Measurements from ENCODE around the gene AIF1. TPM values are rescaled to one million over a fixed set of nuclear protein-coding genes. Genes with fewer than 3 reads are reported as not detected.

Gene AIF1
- 1.4 TPM in 1 of 2 replicates, not detected in the other for total RNA-seq

GRCh38 chr6:31614684-31615578 lies at the start of gene AIF1:
TSS of gene AIF1 (plus strand) at chr6:31615234. CDS start at chr6:31615330, 96 bp downstream.

GRCh38 chr6:31572041-31572911 lies 42.8 kb upstream of the AIF1 start, which contains the start of gene LTA:
TSS of gene LTA (plus strand) at chr6:31572289. CDS start at chr6:31572743, 454 bp downstream.

GRCh38 chr6:31575335-31575901 lies 39.6 kb upstream of the AIF1 start, which contains the start of gene TNF:
TSS of gene TNF (plus strand) at chr6:31575565. CDS start at chr6:31575742, 177 bp downstream.

GRCh38 chr6:31582230-31582643 lies 32.8 kb upstream of the AIF1 start, which contains the start of gene LTB:
TSS of gene LTB (minus strand) at chr6:31582424. CDS start at chr6:31582417, 7 bp downstream.

GRCh38 chr6:31586008-31586407 lies 29.0 kb upstream of the AIF1 start, which contains the start of gene LST1:
TSS of gene LST1 (plus strand) at chr6:31586277. CDS start at chr6:31587300, 1,023 bp downstream.

GRCh38 chr6:31620586-31621319 lies 5.7 kb downstream of the AIF1 start, which contains the start of gene PRRC2A:
TSS of gene PRRC2A (plus strand) at chr6:31620715. CDS start at chr6:31622790, 2,075 bp downstream.

GRCh38 chr6:31655349-31656237 lies 40.6 kb downstream of the AIF1 start, which contains the start of gene APOM:
TSS of gene APOM (plus strand) at chr6:31655894. CDS start at chr6:31655967, 73 bp downstream.

GRCh38 chr6:31660381-31661261 lies 45.6 kb downstream of the AIF1 start, which contains the start of gene C6orf47:
TSS of gene C6orf47 (minus strand) at chr6:31660778. CDS start at chr6:31659947, 831 bp downstream.

GRCh38 chr6:31664790-31665500 lies 49.9 kb downstream of the AIF1 start, which contains the start of gene GPANK1:
TSS of gene GPANK1 (minus strand) at chr6:31664997. CDS start at chr6:31664478, 519 bp downstream.

GRCh38 chr6:31665501-31666336 lies 50.7 kb downstream of the AIF1 start, which contains the start of gene CSNK2B:
TSS of gene CSNK2B (plus strand) at chr6:31666080. CDS start at chr6:31666832, 752 bp downstream.

Other genes starting within 250 kb of the AIF1 start
- gene MICA, start 211.6 kb upstream of the AIF1 start, total RNA-seq = 21.0 and 25.6 TPM in 2 replicates
- gene MICB, start 117.1 kb upstream of the AIF1 start, total RNA-seq = 3.9 and 12.6 TPM in 2 replicates
- gene MCCD1, start 86.3 kb upstream of the AIF1 start, total RNA-seq = not detected in 2 replicates
- gene DDX39B, start 73.2 kb upstream of the AIF1 start, total RNA-seq = 197 and 272 TPM in 2 replicates
- 2.7 and 7.2 TPM in 2 replicates for gene ATP6V1G2, start 68.6 kb upstream of the AIF1 start, total RNA-seq
- 16.6 and 19.9 TPM in 2 replicates for gene NFKBIL1, start 67.6 kb upstream of the AIF1 start, total RNA-seq
- gene LTA, start 42.9 kb upstream of the AIF1 start, total RNA-seq = not detected in 2 replicates
- not detected in 2 replicates for gene TNF, start 39.7 kb upstream of the AIF1 start, total RNA-seq
- gene LTB, start 32.8 kb upstream of the AIF1 start, total RNA-seq = 0.17 TPM in 1 of 2 replicates, not detected in the other
- gene LST1, start 29.0 kb upstream of the AIF1 start, total RNA-seq = not detected in 2 replicates
- gene NCR3, start 22.2 kb upstream of the AIF1 start, total RNA-seq = not detected in 2 replicates
- gene PRRC2A, start 5.5 kb downstream of the AIF1 start, total RNA-seq = 71.2 and 71.5 TPM in 2 replicates
- gene BAG6, start 37.4 kb downstream of the AIF1 start, total RNA-seq = 164 and 183 TPM in 2 replicates
- 0.51 and 3.2 TPM in 2 replicates for gene APOM, start 40.7 kb downstream of the AIF1 start, total RNA-seq
- 14.3 and 14.8 TPM in 2 replicates for gene C6orf47, start 45.5 kb downstream of the AIF1 start, total RNA-seq
- gene GPANK1, start 49.8 kb downstream of the AIF1 start, total RNA-seq = 13.4 and 15.3 TPM in 2 replicates
- 205 and 210 TPM in 2 replicates for gene CSNK2B, start 50.8 kb downstream of the AIF1 start, total RNA-seq
- 1.0 and 1.2 TPM in 2 replicates for gene LY6G5B, start 54.7 kb downstream of the AIF1 start, total RNA-seq
- gene LY6G5C, start 65.8 kb downstream of the AIF1 start, total RNA-seq = 0.43 TPM in 1 of 2 replicates, not detected in the other
- 25.7 and 29.2 TPM in 2 replicates for gene ABHD16A, start 88.1 kb downstream of the AIF1 start, total RNA-seq
- not detected in 2 replicates for gene LY6G6F, start 91.6 kb downstream of the AIF1 start, total RNA-seq
- not detected in 2 replicates for gene LY6G6D, start 100.1 kb downstream of the AIF1 start, total RNA-seq
- gene LY6G6C, start 106.5 kb downstream of the AIF1 start, total RNA-seq = not detected in 2 replicates
- not detected in 2 replicates for gene MPIG6B, start 108.1 kb downstream of the AIF1 start, total RNA-seq
- 70.2 and 88.5 TPM in 2 replicates for gene DDAH2, start 114.1 kb downstream of the AIF1 start, total RNA-seq
- gene CLIC1, start 121.3 kb downstream of the AIF1 start, total RNA-seq = 266 and 364 TPM in 2 replicates
- 4.2 and 4.7 TPM in 2 replicates for gene MSH5, start 124.8 kb downstream of the AIF1 start, total RNA-seq
- gene SAPCD1, start 147.4 kb downstream of the AIF1 start, total RNA-seq = 1.2 and 2.8 TPM in 2 replicates
- gene VWA7, start 162.1 kb downstream of the AIF1 start, total RNA-seq = not detected in 2 replicates
- gene VARS1, start 180.5 kb downstream of the AIF1 start, total RNA-seq = 44.9 and 47.3 TPM in 2 replicates
- 40.0 and 71.4 TPM in 2 replicates for gene LSM2, start 191.7 kb downstream of the AIF1 start, total RNA-seq
- gene HSPA1L, start 200.0 kb downstream of the AIF1 start, total RNA-seq = 0.12 and 0.34 TPM in 2 replicates
- 62.6 and 74.3 TPM in 2 replicates for gene HSPA1A, start 200.3 kb downstream of the AIF1 start, total RNA-seq
- 94.5 and 110 TPM in 2 replicates for gene HSPA1B, start 212.5 kb downstream of the AIF1 start, total RNA-seq
- gene NEU1, start 247.6 kb downstream of the AIF1 start, total RNA-seq = 55.6 and 65.6 TPM in 2 replicates